Neutrophil (primary cell): Measurements from ENCODE around the gene GDF2.

Experiments
- H3K27ac ChIP-seq: fragments of 200-600 bp; sonication (generic); 2 replicates; pipeline ENCODE4 v1.5.1; 2016; ENCODE audit warnings: mild to moderate bottlenecking, moderate library complexity
- H3K27me3 ChIP-seq: fragments of 200-600 bp; sonication (generic); 2 replicates; pipeline ENCODE4 v1.6.0; 2016; ENCODE audit warnings: mild to moderate bottlenecking
- H3K36me3 ChIP-seq: fragments of 200-600 bp; sonication (generic); 2 replicates; pipeline ENCODE4 v1.5.1; 2017
- H3K4me1 ChIP-seq, 2 experiments: fragments of 200-600 bp in 1 of 2; sonication (generic) in 1 of 2; 1 replicate in 1 of 2; 2 replicates in 1 of 2; pipeline versions ENCODE4 v1.5.1 to v1.6.1; 2013 to 2016; ENCODE audit warnings: low read depth in 1 of 2, low read length in 1 of 2, mild to moderate bottlenecking in 1 of 2, moderate library complexity in 1 of 2; ENCODE audit not compliant: control insufficient read depth in 1 of 2, insufficient read depth in 1 of 2
- H3K4me3 ChIP-seq, 2 experiments: fragments of 200-600 bp in 1 of 2; sonication (generic) in 1 of 2; 1 replicate in 1 of 2; 2 replicates in 1 of 2; pipeline ENCODE4 v1.5.1; 2013 to 2016; ENCODE audit warnings: low read depth in 1 of 2, low read length in 1 of 2, mild to moderate bottlenecking in 1 of 2, moderate library complexity in 1 of 2
- H3K9me3 ChIP-seq: fragments of 200-600 bp; sonication (generic); 2 replicates; pipeline ENCODE4 v1.5.1; 2016
- TF ChIP-seq, protein P1 (sequence below): fragments of 200-600 bp; sonication (generic); IDR thresholded peaks from 2 replicates; pipeline ENCODE4 v1.5.1; 2016; ENCODE audit warnings: antibody characterized with exemption

Gene GDF2

DNA sequence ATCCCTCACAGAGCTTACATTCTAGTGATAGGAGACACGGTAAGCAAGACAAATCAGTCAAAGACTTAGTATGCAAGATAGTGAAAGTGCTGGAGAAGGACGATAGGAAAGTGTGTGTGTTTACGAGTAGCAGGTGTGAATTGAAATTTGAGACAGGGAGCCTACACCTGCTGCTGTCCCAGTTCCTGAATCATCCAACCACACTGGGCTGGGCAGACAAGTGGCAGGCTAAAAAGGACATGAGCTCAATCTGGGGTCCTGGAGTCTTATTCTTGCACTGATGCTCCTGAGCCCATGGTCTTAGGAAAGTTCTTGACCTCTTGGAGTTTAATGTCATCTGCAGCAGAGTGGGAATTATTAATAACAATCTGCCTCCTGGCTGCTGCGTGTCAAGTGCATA is 42.1 kb downstream of the GDF2 start:
- TF ChIP-seq, protein P1, sequence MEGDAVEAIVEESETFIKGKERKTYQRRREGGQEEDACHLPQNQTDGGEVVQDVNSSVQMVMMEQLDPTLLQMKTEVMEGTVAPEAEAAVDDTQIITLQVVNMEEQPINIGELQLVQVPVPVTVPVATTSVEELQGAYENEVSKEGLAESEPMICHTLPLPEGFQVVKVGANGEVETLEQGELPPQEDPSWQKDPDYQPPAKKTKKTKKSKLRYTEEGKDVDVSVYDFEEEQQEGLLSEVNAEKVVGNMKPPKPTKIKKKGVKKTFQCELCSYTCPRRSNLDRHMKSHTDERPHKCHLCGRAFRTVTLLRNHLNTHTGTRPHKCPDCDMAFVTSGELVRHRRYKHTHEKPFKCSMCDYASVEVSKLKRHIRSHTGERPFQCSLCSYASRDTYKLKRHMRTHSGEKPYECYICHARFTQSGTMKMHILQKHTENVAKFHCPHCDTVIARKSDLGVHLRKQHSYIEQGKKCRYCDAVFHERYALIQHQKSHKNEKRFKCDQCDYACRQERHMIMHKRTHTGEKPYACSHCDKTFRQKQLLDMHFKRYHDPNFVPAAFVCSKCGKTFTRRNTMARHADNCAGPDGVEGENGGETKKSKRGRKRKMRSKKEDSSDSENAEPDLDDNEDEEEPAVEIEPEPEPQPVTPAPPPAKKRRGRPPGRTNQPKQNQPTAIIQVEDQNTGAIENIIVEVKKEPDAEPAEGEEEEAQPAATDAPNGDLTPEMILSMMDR = no peak
- no peaks in the 10 kb centered on the region for H3K9me3 ChIP-seq
- H3K27ac ChIP-seq = no peak overlapping the region
- H3K36me3 ChIP-seq = no peaks in the 10 kb centered on the region
- H3K4me3 ChIP-seq = no peak overlapping the region
- H3K4me1 ChIP-seq = no peaks in the 10 kb centered on the region
- no peaks in the 10 kb centered on the region for H3K27me3 ChIP-seq

DNA sequence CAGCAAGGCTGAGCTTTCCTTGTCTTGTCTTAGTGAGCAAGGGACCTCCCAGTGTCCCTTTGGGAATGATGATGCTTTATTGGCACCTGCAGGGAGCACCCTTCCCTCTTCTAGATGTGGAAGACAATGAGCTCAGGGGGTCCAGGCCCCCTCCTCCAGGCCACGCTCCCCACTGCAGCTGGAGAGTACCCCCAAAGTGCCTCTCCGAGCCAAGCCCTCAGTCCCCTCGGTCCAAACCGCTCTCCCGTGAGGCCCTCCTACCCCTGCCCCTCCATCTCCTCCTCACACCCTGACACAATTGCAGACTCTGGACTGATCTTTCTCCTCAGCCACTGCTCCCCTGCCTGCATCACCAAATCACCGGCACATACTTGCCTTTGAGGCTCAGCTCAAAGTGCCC is 42.7 kb downstream of the GDF2 start:
- H3K4me3 ChIP-seq = no peak overlapping the region
- H3K36me3 ChIP-seq = no peaks in the 10 kb centered on the region
- no peak overlapping the region for H3K27ac ChIP-seq
- H3K4me1 ChIP-seq = no peaks in the 10 kb centered on the region
- TF ChIP-seq, protein P1 = no peak
- H3K9me3 ChIP-seq = no peaks in the 10 kb centered on the region
- H3K27me3 ChIP-seq = no peaks in the 10 kb centered on the region

DNA sequence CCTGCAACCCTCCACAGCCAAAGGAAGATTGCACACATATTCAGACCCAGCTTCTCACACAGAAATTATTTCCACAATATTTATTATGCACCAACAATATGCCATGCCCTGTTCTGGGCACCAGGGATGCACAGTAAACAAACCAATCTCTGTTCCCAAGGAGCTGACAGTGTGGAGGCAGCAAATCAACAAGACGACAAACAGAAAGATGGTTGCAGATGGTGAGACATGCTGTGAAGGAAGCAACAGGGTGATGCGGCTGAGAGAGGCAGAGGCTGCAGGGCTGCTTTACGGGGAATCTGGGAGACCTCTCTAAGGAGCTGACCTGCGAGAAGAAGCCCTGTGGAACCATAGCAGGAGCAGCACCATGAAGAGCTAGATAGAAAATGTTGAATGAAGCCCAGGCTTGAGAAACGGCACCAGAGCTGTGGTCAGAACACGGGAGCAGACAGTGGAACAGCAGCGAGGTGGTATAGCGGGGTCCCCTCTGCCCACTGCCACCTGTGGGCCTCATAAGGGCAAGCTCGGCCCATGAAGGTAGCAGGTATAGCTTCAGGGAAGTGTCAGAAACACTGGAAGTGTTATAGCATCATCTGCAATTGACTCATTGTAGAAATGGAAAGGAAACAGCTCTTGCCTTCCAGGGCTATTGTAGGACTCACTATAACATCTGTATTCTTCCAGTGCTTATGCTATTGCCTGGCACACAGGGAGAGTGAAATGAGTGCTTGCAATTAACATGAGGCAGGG is 43.4 kb downstream of the GDF2 start:
- no peaks in the 10 kb centered on the region for H3K36me3 ChIP-seq
- H3K27me3 ChIP-seq = no peaks in the 10 kb centered on the region
- no peaks in the 10 kb centered on the region for H3K9me3 ChIP-seq
- H3K27ac ChIP-seq = no peak overlapping the region
- H3K4me1 ChIP-seq = no peaks in the 10 kb centered on the region
- TF ChIP-seq, protein P1 = no peak
- no peak overlapping the region for H3K4me3 ChIP-seq

DNA sequence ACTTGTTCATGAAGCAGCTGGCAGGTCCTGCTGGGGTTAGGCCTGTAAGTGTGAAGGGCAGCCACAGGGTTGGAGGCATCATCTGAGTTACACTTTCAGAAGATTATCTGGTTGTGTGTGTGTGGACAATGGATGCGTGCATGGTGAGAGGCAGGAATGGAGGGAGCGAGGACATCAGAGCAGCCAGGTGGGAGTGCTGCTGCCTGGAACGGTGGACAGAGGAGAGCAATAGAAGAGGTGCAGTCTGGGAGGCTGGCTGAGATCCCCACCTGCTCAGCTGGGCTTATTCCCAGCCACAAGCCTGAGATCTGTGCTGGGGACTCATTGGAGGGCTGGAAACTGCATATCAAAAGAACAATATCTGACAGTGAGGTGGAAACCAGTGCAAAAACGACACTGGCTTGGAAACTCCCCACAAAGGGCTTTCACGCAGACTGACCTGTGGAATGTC is 44.0 kb downstream of the GDF2 start:
- Histone ChIP-seq H3K9me3 (no peaks in the 10 kb centered on the region), H3K36me3 (no peaks in the 10 kb centered on the region), H3K27ac (no peak overlapping the region), H3K4me1 (no peaks in the 10 kb centered on the region), H3K4me3 (no peak overlapping the region), H3K27me3 (no peaks in the 10 kb centered on the region)
- TF ChIP-seq, protein P1 = no peak

DNA sequence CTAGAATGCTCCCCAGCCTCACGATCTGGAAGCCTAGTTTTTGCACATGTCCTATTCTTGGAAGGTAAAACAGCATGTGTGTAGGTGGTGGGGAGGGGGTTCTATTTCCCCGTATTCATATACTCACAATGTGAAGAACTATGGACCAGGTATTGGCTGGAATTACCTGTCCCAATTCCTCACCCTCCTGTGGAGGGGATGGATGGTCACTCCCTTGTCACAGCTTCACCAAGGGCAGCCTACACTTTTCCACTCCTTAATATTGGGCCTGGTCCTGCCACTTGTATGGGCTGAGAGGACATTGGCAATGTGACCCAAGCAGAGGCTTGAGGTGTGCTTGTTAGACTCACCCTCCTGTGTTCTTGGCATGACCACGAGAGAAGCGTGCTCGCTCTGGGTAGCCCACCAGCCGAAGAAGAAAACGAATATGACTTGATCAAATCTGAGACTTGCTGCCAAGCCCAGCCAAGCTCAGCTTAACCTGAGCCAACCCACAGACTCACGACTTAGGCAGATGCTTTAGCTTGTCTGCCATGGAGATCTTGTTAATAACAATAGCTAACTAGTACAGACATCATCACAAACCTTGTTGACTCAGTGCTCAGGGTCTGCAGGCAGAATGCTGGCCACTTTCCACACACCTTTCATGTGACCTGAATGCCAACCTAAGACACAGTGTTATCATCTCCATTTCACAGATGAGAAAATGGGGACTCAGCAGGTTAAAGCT is 44.6 kb downstream of the GDF2 start:
- Histone ChIP-seq H3K9me3 (no peaks in the 10 kb centered on the region), H3K27me3 (no peaks in the 10 kb centered on the region), H3K36me3 (no peaks in the 10 kb centered on the region), H3K27ac (no peak overlapping the region), H3K4me3 (no peak overlapping the region), H3K4me1 (no peaks in the 10 kb centered on the region)
- TF ChIP-seq, protein P1 = no peak
